Measurements from ENCODE around the gene C1orf53.

C1orf53 gene

DNA sequence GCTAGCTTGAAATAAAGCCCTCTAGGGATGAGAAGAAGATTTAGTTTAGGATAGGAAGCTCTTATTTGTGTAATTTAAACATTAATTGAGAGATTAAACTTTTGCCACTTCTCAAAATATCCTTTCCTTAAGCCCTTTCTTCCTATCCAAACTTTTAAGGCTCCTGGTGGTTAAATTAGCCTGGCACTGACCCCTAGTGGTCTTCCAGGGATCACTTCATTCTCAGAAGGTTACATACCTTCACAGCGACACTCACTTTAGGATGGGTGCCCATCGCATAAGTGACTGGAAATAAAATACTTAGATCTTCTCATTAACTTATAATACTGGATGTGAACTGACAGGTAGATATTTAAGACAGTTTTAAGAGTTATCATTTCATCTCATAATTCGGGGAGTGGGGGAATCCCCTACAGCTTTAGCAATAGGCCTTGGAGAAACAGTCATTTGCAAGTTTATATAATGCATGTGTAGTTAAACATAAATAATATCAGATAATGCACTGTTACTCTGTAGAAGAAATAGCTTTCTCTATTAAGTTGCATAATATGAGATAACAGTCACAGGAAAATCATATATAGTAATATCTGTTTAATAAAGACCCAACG, 22.2 kb downstream of the C1orf53 start:
- POLR2A ChIA-PET = interaction anchor here (0.6 kb wide), 1 partner anchor 25 kb away, joined by 5 read pairs; no protein-coding TSS in a partner anchor
- CTCF ChIA-PET = interaction anchor here (0.7 to 3.0 kb wide), 20 partner anchors 9 to 406 kb away, joined by 3 to 19 read pairs (median 5); partner anchors contain the start of gene C1orf53
- DNase-seq (ENCODE audit: extremely low spot score) = no peak
- TF ChIP-seq, protein P1, sequence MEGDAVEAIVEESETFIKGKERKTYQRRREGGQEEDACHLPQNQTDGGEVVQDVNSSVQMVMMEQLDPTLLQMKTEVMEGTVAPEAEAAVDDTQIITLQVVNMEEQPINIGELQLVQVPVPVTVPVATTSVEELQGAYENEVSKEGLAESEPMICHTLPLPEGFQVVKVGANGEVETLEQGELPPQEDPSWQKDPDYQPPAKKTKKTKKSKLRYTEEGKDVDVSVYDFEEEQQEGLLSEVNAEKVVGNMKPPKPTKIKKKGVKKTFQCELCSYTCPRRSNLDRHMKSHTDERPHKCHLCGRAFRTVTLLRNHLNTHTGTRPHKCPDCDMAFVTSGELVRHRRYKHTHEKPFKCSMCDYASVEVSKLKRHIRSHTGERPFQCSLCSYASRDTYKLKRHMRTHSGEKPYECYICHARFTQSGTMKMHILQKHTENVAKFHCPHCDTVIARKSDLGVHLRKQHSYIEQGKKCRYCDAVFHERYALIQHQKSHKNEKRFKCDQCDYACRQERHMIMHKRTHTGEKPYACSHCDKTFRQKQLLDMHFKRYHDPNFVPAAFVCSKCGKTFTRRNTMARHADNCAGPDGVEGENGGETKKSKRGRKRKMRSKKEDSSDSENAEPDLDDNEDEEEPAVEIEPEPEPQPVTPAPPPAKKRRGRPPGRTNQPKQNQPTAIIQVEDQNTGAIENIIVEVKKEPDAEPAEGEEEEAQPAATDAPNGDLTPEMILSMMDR (IDR thresholded peaks at IDR 0.05; ENCODE audit: control extremely low read depth, extremely low read depth, low read depth, missing control alignments) = peak; percentile 63

DNA sequence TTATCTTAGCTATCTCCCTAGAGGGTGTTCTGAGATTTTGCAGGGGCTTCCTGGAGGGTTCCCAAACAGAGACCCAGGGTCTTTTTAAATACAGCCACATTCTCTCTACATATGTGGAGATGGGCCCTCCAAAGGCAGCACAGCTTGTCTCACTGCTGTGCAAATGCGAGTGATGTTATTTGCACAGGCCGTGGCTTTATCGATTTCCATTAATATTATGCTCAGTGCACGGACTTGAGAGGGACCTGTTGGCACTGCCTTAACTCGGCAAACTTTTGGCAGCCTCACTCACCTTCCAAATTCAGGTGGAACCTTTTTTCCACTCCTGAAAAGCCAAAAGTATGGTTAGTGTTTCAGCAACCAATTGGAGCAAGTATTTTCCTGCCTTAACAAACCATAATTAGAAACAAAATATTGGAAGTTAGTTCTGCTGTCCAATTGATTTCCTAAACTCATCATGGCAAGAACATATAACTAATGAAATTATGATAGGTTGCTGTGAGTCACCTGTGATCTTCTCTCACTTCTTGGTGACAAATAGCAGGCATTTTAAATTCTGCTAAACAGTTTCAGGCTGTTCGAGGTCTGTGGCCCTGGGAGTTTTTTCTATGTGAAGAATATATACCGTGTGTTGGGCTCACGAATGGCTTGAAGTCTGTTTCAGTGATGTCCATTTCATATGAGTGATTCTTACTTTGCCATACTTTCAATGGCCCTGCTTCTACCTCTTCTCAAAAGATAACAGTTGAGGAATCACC, 25.7 kb downstream of the C1orf53 start:
- POLR2A ChIA-PET = no interaction called here
- no peak for DNase-seq (ENCODE audit: extremely low spot score)
- CTCF ChIA-PET = interaction anchor here (0.7 to 2.1 kb wide), 5 partner anchors 16 to 406 kb away, joined by 3 to 6 read pairs (median 3); no protein-coding TSS in a partner anchor
- TF ChIP-seq, protein P1 (IDR thresholded peaks at IDR 0.05; ENCODE audit: control extremely low read depth, extremely low read depth, low read depth, missing control alignments) = no peak

DNA sequence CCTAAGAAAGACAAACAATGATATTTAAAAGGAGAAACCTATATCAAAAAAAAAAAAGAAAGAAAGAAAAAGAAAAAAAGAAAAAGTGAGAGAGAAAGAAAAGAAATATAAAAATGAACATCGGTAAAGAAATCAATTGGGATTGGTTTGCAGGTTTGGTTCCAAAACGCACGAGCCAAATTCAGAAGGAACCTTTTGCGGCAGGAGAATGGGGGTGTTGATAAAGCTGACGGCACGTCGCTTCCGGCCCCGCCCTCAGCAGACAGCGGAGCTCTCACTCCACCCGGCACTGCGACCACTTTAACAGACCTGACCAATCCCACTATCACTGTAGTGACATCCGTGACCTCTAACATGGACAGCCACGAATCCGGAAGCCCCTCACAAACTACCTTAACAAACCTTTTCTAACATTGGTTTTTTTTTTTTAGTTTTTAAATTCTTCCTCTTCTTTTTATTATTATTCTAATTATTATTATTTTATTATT, 26.5 kb downstream of the C1orf53 start:
- CTCF ChIA-PET = interaction anchor here (1.6 kb wide), 1 partner anchor 23 kb away, joined by 3 read pairs; no protein-coding TSS in a partner anchor
- DNase-seq (ENCODE audit: extremely low spot score) = no peak
- POLR2A ChIA-PET = no interaction called here
- TF ChIP-seq, protein P1 (IDR thresholded peaks at IDR 0.05; ENCODE audit: control extremely low read depth, extremely low read depth, low read depth, missing control alignments) = no peak

DNA sequence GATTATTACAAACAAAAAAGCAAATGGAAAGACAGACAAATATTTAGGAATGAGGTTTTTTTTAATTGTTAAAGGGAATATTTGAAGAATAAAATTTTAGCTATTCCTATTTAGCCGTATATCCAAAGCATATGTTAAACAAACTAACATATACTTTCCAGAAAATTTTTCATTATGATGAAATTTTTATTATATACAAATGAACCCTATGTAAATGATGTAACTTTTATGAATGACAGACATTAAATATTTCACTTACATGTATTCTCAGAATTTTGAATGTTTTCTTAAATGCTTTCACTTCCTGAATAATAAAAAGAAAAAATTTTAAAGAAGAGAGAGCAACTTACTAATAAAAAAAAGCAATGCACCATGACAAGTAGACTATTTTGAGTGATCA, 30.6 kb downstream of the C1orf53 start:
- POLR2A ChIA-PET = no interaction called here
- TF ChIP-seq, protein P1 (IDR thresholded peaks at IDR 0.05; ENCODE audit: control extremely low read depth, extremely low read depth, low read depth, missing control alignments) = no peak
- CTCF ChIA-PET = no interaction called here
- DNase-seq (ENCODE audit: extremely low spot score) = no peak

DNA sequence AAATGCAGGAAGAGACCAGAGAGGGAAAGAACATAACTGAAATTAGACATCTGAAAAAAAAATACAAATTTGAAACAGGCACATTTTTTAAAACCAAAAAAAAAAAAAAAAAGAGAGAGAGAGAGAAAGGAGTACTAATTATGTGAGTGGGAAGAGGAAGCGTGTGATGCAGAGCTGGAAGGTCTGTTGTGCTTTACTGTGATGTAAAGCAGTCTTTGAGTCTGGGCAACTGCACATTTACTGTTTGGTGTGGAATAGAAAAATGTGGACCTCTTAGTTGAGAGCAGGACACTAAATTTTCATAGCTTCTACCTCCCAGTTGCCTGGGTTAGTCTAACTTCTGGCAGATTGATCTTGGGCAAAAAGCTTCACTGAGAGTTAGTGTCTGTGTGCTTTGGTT, 31.2 kb downstream of the C1orf53 start:
- TF ChIP-seq, protein P1 (IDR thresholded peaks at IDR 0.05; ENCODE audit: control extremely low read depth, extremely low read depth, low read depth, missing control alignments) = no peak
- no peak for DNase-seq (ENCODE audit: extremely low spot score)
- CTCF ChIA-PET = interaction anchor here (1.0 to 1.6 kb wide), 3 partner anchors 9 to 412 kb away, joined by 3 to 11 read pairs (median 3); no protein-coding TSS in a partner anchor
- POLR2A ChIA-PET = no interaction called here

DNA sequence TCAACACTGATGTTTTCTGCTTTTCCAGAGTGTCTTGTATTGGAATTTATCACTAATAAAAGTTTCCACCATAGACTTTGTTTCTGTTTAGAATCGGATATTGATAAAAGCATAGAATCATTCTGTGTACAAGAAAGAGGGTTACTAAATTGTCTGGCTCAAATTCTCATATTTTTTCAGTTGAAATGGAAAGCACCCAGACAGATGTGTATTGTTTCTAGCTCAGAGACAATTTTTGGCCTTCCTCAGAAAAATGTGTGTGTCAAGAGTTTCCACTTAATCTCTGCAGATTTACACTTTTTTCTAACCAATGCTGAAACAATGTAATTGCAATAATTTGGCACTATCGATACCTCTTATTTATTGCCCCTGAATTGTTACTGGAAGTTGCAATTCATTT, 35.0 kb downstream of the C1orf53 start:
- DNase-seq (ENCODE audit: extremely low spot score) = no peak
- TF ChIP-seq, protein P1 (IDR thresholded peaks at IDR 0.05; ENCODE audit: control extremely low read depth, extremely low read depth, low read depth, missing control alignments) = no peak
- CTCF ChIA-PET = interaction anchor here (1.1 to 1.4 kb wide), 2 partner anchors 13 to 20 kb away, joined by 3 to 5 read pairs; no protein-coding TSS in a partner anchor
- POLR2A ChIA-PET = no interaction called here
